EH (cell line): Measurements from ENCODE around the gene ZNF226.
A peak's percentile ranks its signal among the peaks of the same experiment; 100 is the strongest.
"Not testable (repeated sequence)": the region's sequence is repeated elsewhere in the genome, so short reads cannot be mapped to it uniquely, and the experiment has no call there.

Experiments
- DNase-seq: peaks from one replicate; pipeline ENCODE4 v3.0.0-alpha.2; 2015; ENCODE audit warnings: low read depth

ZNF226 gene

GRCh38 chr19:44164673-44165512 lies at the start of gene ZNF226:
TSS of gene ZNF226 (plus strand) at chr19:44165100. CDS start at chr19:44170081, 4,981 bp downstream.
- peak; percentile 99 for DNase-seq

- not testable (repeated sequence) for DNase-seq
Observed at GRCh38 chr19:44121162-44121561, 43.7 kb upstream of the ZNF226 start.

GRCh38 chr19:44131955-44132354 lies 32.9 kb upstream of the ZNF226 start:
- no peak for DNase-seq

GRCh38 chr19:44141191-44142058 lies 23.5 kb upstream of the ZNF226 start, which contains the start of gene ZNF234:
TSS of gene ZNF234 (plus strand) at chr19:44141554. CDS start at chr19:44144633, 3,079 bp downstream.
- peak; percentile 91 for DNase-seq

- DNase-seq = peak; percentile 43
Observed at GRCh38 chr19:44142059-44142433, 22.9 kb upstream of the ZNF226 start.

GRCh38 chr19:44149776-44150175 lies 15.1 kb upstream of the ZNF226 start:
- DNase-seq = no peak

- no peak for DNase-seq
Observed at GRCh38 chr19:44151491-44151890, 13.4 kb upstream of the ZNF226 start.

GRCh38 chr19:44156475-44156874 lies 8.4 kb upstream of the ZNF226 start:
- DNase-seq = no peak

GRCh38 chr19:44163789-44164188 lies 1.1 kb upstream of the ZNF226 start:
- no peak for DNase-seq

- no peak for DNase-seq
Observed at GRCh38 chr19:44164327-44164672, 600 bp upstream of the ZNF226 start.

GRCh38 chr19:44170660-44171059 lies 5.8 kb downstream of the ZNF226 start:
- DNase-seq = not testable (repeated sequence)

- DNase-seq = peak; percentile 7
Observed at GRCh38 chr19:44176590-44176989, 11.7 kb downstream of the ZNF226 start.

GRCh38 chr19:44180968-44181367 lies 16.1 kb downstream of the ZNF226 start:
- no peak for DNase-seq

- DNase-seq = no peak
Observed at GRCh38 chr19:44182145-44182544, 17.2 kb downstream of the ZNF226 start.

GRCh38 chr19:44190020-44190419 lies 25.1 kb downstream of the ZNF226 start:
- DNase-seq = no peak

GRCh38 chr19:44192127-44192526 lies 27.2 kb downstream of the ZNF226 start:
- no peak for DNase-seq

- no peak for DNase-seq
Observed at GRCh38 chr19:44196772-44197171, 31.9 kb downstream of the ZNF226 start.

- DNase-seq = peak; percentile 43
Observed at GRCh38 chr19:44202470-44202869, 37.6 kb downstream of the ZNF226 start.

GRCh38 chr19:44202974-44203373 lies 38.1 kb downstream of the ZNF226 start:
- no peak for DNase-seq

- DNase-seq = not testable (repeated sequence)
Observed at GRCh38 chr19:44203877-44204276, 39.0 kb downstream of the ZNF226 start.

GRCh38 chr19:44204772-44205171 lies 39.9 kb downstream of the ZNF226 start:
- no peak for DNase-seq

- peak; percentile 95 for DNase-seq
Observed at GRCh38 chr19:44207126-44207803, 42.4 kb downstream of the ZNF226 start.
